ENCODE measurements around the gene LIX1. TPM values are rescaled to one million over a fixed set of nuclear protein-coding genes. Genes with fewer than 3 reads are reported as not detected.
A peak's percentile ranks its signal among the peaks of the same experiment; 100 is the strongest.

The LIX1 gene
- polyA plus RNA-seq, 10 donors = 3.6 to 8.6 (median 4.9) TPM

DNA sequence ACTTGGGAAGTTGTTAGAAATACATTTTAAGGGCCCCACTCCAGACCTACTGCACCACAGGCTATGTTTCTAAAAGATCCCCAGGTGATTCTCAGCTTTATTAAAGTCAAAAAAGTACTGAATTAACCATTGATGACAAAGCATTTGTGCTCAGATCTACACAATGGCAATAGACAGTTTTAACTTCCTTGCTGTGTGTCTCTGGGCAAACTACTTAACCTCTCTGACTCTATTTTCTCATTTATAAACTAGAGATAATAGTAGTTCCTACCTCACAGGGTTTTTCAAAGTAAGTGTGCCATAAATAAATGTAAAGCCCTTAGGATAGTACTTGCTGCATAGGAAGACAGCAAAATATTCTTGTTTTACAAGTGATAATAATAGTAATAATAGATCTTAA is 66.3 kb downstream of the LIX1 start:
- no peak for DNase-seq

DNA sequence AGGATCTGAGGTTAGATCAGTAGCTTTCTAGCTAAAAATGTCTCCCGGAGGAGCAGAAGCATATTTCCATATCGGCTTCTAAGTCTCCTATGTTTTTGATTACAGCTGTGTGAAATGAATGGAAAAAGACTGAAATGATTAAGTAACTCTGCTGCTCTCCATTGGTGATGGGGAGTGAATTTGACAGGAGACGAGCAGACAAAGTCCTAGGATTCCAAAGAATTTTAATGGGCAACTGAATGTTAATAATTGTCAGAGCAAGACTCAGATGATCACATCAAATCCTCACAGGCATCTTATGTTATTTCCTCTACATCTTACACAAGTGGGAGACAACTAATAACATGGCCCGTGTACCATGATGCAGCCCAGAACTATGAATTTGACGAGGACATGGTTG is 66.8 kb downstream of the LIX1 start:
- no peak for DNase-seq

DNA sequence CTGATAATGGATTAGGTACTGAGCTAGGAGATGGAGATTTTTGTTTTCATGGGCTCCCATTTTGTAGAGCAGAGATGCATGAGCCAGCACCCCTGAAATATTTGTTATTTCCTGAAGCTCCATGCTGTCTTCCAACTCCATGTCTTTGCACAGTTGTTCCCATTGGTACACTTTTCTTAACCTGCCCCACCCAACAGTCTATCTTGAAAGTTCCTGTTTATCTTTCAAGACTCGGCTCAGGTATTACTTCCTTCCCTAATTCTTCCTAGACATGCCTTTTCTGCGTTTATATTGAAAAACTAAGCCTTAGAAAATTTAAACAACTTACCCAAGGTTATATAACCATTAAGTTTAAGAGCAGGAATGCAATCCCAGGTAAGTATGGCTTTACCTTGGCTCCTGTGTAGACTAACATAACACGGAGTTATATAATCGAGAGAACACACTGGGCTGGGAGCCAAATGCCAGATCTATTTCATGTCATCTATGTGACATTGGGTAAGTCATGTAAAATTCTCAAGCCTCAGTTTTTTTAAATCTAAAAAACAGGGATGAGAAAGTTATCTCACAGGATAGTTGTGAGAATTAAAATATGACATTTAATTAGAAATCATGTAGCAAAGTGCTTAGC is 67.4 kb downstream of the LIX1 start:
- DNase-seq = no peak

DNA sequence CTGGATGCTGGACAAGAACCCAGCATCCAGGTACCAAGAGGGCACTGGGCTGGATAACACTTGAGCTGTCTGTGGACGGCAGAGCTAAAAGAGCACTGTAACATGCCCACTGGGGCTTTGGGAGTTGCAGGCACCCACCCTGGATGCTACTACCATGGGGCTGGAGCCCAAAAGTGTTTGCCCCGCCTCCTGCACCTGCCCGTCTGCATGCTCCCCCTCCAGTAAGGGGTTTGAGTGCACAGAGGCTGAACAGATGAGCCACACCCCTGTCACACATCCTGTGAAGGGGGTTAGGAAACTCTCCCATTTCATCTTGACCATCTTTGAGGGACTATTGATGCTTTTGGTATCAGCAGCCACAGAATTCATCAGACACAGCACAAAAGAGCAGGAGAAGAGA is 69.0 kb downstream of the LIX1 start:
- DNase-seq = no peak

DNA sequence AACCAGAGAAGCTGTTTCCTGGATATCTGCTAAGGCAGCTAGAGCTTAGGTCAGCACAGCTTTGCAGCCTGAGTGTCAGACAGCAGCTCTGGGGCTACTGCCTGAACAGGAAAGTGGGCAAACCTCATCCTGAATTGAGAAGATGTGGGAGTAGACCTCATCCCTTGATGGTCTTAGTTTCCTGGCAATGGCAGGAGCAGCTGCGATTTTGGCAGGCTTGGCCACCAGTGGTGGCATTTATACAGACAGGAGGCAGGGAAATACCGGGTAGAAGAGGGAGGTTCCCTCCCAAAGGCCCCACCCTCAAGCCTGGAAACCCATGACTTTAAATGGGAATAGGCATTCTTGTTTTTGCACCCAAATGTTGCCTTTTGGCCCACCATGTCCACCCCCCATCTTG is 69.7 kb downstream of the LIX1 start:
- DNase-seq = peak in 2 of 3 donors; percentile 43 to 48

DNA sequence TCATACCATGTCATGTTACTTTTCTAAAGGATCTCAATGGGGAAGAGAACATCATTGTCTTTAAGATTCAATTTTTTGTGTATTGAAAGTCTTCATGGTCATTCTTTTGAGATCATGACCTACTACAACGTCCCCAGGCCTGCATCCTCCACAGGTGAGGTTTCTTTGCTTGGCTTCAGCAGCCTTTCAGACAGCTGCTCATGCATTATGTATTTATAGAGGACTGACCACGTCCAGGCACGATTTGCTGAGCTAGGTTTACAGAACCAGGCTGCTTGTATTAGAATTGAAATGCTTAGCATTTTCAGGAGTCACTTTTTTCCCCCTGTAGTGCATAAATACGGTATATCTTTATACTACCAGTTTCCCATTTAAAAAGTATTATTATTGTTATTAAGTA is 70.4 kb downstream of the LIX1 start:
- no peak for DNase-seq

DNA sequence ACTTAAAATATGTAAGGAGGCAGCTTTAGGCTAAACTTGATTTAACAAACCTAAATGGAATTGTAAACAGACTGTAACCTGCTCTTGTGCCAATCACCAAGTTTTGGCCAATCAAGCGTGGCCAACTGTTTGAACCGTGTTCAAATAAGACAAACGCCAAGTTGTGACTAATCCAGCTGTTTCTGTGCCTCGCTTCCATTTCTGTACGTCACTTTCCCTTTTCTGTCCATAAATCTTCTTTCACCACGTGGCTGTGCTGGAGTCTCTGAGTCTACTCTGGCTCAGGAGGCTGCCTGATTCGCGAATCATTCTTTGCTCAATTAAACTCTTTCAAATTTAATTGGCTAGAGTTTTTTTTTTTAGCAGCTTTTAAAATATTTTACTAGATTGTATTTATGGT is 71.3 kb downstream of the LIX1 start:
- peak; percentile 52 to 87 (median 74) for DNase-seq

DNA sequence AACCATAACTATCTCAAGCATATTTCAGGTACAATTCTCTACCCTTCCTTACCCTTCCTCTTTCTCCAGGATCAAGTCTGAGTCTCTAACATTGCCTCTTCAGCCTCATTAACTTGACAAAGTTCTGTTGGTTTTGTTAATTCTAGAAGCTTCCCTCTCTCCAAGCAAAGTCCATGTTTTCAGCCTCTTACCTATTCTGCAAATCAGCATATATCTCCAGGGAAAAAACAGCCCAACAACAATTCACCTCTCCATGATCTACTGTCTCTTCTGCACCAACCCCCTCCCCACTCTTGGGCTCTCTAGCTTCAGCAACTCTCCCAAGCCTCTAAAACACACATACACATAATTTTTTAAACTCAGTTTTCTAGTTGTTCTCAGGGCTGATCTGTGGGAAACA is 72.2 kb downstream of the LIX1 start:
- no peak for DNase-seq

DNA sequence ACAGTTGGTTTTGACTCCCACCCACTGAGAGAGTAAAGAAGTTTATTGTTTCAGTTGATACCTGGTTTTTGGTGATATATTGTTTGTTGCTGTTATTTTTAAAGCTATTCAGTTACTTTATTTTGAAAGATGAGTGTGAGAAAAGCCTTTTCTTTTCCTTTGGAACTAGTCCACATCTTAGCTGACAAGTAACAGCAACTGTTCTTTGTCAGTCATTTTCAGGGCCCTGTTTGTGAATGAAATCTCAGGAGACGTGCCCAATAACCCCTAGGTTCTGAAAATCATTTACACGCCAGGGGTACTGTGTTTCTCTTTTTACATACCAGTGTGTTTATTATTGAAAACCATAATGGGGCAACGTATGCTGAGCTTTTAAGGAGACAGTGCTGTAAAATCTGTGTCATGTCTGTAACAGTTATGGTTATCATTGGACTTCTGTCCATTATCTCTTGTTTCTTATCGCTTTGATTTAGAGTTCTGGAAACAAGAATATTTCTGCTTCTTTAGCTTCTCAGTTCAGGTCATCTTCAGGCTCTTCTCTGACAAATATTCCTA is 75.0 kb downstream of the LIX1 start:
- no peak for DNase-seq

DNA sequence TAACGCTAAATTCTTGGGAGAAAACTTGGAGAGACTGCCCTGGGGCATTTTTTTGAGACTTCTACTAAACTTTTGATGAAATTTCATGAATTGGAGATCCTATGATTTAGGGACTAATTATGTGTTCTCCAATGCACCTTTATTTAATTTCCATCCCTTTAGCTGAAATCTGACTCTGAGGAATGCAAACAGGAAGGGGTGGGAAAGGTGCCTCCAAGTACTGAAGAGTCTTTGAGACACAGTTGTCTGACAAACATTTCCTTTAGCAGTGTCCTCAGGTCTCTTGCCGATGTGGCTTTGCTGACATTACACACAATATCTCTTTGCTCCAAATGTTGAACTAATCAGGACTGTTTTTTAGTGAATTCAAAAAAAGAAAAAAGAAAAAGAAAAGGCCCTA is 76.9 kb downstream of the LIX1 start:
- DNase-seq = no peak

DNA sequence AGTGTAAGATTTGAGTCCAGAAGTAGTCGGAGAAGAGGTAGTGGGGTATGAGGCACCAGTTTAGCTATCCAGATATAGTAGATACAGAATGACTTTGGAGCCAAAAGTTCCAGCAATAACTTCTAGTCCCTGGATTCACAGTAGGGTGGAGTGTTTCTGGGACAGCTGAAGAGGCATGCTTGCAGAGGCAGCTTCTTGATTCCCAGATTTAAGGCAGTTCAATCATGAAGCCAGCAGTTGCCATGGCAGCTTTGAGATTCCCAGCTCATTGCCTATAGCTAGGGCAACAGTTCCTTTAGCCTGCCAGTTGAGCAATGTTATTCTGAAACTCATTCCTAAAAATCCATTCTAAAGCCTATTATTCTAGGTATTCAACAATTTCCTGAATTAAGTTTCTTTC is 79.2 kb downstream of the LIX1 start:
- DNase-seq = no peak

DNA sequence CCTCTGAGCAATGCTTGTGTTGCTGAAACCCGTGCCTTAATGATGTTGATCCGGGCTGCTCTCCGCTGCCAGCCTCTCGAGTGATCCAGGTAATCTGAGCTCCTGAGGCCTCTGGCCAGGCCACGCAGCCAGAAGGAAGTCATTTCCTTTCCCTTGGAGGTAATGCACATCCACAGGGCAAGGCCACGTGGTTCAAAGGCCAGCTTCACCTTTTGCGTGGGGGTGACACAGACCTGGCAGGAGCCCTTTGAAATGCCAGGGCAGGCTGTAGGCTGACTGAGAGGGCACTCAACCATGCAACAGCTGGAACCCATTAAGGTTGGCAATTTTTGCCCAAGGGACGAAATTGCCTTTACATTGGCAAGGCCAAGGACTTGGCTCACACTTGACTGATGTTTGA is 80.4 kb downstream of the LIX1 start:
- DNase-seq = no peak

DNA sequence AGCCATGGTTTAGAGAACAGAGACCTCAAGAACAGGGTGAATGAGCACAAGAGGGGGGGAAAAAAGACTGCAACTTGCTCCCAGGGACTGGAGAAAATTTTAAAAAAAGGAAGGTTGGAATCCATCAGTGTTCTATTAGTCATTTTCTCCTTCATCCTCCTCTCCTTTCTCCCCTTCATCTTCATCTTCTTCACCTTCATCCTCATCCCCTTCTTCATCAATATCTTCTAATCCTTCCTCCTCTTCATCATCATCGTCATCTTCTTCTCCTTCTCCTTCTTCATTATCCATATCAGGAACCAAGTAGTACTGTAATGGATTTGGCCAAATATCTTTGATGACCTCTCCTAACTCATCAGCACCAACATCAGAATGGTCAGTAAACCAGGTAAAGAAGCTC is 86.1 kb downstream of the LIX1 start:
- no peak for DNase-seq

DNA sequence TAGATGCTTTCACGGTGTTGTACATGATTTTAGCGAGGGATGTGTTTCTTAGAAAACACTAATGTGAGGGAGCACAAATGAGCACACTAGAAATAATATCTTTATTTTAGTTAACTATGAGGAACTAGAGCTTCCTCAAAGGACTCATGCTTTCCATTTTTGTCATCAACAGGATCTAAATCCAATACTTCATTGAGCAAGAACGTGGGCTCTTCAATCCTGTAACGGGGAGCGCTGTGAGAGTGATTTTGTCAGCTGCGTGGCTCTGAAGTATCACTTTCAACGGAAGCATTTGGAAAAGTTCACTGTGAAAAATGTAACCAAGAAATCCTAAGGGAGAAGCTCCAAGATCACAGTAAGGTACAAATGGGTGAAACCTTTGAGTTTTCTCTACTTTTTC is 93.2 kb downstream of the LIX1 start:
- DNase-seq = peak in 2 of 3 donors; percentile 30 to 61

DNA sequence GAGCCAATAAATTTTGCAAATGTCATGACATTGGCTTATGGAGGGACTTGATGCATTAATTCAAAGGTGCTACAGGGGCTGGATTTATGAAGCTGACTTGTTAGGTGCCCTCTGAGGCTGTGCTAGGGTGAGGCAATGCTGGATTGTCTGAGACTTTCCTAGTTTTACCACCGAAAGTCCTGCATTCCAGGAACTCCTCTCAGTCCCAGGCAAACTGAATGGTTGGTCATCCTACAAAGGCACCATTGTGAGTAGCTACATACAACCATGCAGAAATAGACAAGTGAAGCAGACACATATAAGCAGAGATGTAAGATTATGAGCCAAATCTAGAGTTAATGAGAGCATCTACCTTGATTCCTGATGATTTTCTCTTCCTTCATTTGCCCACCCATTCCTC is 95.3 kb downstream of the LIX1 start:
- DNase-seq = no peak

DNA sequence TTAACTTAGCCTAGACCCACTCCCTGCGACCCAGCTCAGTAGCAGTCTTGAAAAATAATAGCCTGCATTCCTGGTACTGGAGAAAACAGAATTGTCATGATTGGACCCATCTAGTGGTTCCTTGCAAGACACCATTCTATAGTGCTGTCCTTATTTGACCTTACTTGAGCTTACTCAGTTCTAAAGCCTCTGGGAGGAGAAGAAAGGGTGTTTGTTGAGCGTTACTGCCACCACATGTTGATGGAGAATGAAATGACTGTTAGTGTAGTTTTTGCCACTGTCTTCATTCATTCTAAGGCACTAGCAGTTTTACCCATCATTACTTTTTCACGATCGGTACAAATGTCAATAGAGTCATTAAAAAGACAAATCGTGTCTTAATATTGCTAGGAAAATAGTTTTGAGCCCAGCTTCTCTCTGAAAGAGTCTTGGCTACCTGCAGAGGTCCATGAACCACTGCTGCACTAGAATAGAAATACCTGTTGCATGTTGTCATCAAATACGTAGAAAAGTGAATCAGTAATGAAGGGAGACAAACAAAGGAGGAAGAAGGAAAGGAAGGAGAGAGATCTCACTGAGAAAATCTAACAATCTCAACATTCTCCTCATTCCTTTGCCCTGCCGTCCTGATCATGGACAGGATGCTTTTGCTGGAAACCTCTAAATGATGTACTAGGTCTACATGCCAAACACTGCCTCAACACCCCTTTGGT is 96.0 kb downstream of the LIX1 start:
- no peak for DNase-seq

DNA sequence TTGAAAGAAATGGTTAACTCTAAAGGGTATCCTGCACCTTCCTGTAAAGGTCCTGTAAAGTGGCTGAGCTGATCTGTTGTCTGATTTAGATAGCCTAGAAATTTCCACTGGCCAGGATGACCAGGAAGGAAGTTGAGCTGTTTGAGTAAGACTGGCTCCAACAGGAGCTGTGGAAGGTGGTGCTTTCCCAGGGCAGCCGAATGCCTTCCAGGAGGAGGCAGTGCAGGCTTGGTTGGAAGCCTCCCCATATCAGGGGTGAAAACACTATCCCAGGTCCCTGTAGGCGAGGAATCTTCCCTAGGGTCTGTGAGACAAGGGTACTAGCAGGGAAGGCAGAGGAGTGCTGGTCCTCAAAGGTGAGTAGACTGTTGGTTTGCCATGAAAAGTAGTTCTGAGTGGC is 98.4 kb downstream of the LIX1 start:
- DNase-seq = no peak

DNA sequence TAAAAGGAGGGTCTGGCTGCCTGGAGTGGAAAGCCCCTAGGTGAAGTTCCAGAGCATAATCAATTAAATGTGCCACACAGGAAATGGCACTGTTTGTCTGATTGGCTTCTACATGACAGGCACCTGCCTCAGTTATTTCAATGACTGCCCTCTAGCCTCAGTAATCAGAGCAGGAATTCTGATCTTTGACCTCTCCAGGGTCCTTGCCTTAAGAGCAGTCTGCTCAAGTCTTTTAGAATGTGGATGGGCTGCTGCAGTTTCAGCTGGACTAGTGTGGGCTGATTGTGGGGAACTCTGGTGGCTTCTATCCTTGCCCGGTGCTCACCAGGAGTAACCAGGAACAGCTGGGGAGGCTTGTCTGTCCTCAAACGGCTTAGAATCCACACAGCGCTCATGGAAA is 98.9 kb downstream of the LIX1 start:
- DNase-seq = no peak

DNA sequence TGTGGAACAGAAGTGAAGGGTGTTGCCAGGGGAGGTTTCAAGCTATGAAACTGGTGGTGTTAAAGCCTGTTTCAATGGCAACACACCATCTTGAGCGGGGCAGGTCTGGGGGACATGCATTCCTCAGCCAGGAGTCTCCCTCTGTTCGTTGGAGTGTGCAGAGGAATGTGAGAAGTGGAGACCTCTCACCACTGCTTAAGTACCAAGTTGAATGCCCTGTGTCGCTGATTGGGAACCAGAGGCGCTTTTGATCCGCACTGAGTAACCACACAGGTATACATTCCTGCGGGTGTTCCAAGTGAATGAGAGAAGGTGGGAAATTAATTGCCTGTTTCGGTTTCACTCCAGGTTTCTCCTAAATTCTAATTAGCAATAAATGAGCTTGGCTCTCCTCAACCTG is 99.4 kb downstream of the LIX1 start:
- no peak for DNase-seq
